Right ventricle myocardium superior (tissue), 1 donor: ENCODE results near the gene CASK. TPM values are rescaled to one million over a fixed set of nuclear protein-coding genes. Genes with fewer than 3 reads are reported as not detected.
"Not testable (repeated sequence)": the region's sequence is repeated elsewhere in the genome, so short reads cannot be mapped to it uniquely, and the experiment has no call there.

Experiments used
- ATAC-seq: fragments of 200-7000 bp; cut with Tn5 transposase; one replicate; pipeline ENCODE4 v1.9.1; 2020; ENCODE audit warnings: mild to moderate bottlenecking; ENCODE audit not compliant: poor library complexity
- DNase-seq: peaks from one replicate; pipeline ENCODE4 v3.0.0-alpha.2; 2020
- intact Hi-C: fragments of 100-400 bp; cut with DNase I; formaldehyde crosslinking; loops from one replicate; pipeline ENCODE4 v1.11.2; 2022
- total RNA-seq: library from RNA; stranded (reverse); fragmentation: NEBNext Ultra II Directional; extraction: Animal tissue kit (Norgen Biotek cat#: 25700); gene quantifications from one replicate; pipeline ENCODE4 v1.2.1, GENCODE V29; 2021
- donor health status: DM: no; HTN: yes; CAD: no; lungs with severe emphysema.

The CASK gene
- total RNA-seq, 1 donor from 2014 or later = 12.4 TPM

DNA sequence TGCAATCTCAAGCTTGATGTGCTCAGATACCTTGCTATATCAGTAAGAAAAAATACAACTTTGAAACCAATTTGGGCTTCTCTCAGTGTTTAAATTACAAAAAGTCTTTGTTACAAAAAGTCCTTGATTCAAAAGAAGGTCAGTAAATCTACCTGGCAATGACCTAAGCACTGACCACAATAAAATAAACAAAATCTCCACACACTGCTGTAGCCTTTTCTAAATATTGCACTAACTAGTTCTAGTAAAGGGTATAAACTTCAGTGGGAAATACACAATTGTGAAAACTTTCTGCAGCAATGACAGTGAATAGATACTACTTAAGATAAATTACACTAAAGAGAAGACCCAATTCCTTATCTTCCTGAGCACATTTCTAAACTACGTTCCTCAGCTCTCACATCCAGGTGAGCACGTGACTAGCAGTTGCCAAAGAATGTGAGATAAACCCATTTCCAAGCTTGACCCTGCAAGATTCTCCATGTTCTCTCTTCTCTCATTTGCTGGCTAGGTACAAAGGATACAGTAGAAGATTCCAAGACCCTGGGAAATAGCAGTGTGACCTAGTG is 316.0 kb downstream of the CASK start:
- no peak for ATAC-seq
- intact Hi-C loops = no loop called here

DNA sequence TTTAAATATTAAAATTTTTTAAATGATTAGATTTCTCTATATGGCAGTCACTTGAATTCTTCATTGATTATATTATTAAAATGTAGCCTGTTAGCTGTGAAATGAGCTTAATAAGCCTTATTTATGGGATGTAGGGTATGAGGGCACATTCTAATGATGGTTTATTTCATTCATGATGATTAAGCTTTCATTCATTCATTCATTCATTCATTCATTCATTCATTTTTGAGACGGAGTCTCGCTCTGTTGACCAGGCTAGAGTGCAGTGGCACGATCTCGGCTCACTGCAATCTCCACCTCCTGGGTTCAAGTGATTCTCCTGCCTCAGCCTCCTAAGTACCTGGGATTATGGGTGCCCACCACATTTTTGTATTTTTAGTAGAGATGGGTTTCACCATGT is 317.3 kb downstream of the CASK start:
- ATAC-seq, DNase-seq, intact Hi-C loops: not testable (repeated sequence)

More for the DNA sequence above, 316.0 kb downstream of the CASK start:
- DNase-seq = no peak

DNA sequence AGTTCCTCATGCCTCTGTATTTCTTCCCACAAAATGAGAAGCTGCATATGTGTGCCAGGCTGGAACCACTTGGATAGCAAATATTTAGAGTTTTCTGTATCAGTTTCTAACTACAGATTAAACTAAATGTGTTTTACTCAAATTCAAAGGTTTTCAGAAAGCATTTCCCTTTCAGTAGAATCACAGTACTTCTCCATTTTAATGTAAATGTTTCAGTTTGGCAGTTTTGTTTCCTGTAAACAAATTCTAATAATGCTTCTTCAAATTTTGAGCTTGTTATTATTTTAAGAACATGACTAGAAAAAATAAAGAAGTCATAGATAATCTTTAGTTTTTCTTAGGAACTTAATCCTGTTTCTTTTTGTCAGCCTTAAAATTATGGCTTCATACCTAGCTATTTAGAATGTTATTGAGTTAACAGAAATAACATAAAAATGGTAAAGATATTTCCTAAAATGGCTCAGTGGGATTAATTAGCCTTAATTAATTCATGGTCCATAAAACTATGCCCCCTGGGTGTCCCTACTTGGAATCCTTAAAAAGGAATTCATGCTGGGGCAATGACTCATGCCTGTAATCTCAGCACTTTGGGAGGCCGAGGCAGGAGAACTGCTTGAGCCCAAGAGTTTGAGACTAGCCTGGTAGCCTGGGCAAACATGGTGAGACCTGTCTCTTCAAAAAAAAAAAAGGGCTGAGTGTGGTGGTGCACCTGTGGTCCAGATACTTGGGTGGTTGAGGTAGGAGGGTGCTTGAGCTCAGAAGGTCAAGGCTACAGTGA is 318.4 kb downstream of the CASK start:
- ATAC-seq (no peak), DNase-seq (no peak)
- intact Hi-C loops = no loop called here

GRCh38 chrX:41604177-41604576 is 319.2 kb downstream of the CASK start:
- DNase-seq (no peak), ATAC-seq (no peak)
- intact Hi-C loops = no loop called here

- intact Hi-C loops = no loop called here
- no peak for DNase-seq
- no peak for ATAC-seq
These were observed 319.8 kb downstream of the CASK start for GRCh38 chrX:41603596-41603995.

GRCh38 chrX:41602816-41603345 is 320.5 kb downstream of the CASK start:
- no peak for DNase-seq
- no peak for ATAC-seq
- intact Hi-C loops = no loop called here

- intact Hi-C loops = no loop called here
- ATAC-seq = peak; percentile 25
- no peak for DNase-seq
These were observed 323.1 kb downstream of the CASK start for GRCh38 chrX:41600291-41600690.

DNA sequence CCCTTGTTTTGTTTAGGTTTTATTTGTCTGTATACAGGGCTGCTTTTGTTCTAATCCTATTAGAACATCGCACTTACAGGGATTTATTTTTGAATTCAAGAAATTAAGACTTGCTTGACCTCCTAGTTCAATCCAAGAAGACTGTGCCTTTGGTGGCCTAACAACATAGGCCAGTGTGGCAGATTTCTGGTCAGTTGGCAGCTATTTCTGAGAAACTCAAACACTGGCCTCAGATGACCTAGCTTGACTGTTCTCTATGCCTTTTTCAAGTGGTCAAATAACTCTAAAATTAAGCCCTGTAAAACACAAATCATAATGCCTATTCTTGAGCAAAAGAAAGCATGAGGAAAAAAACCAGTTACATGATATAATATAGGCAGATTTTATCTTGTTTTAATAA is 323.8 kb downstream of the CASK start:
- intact Hi-C loops = no loop called here
- DNase-seq = no peak
- peak; percentile 38 for ATAC-seq

GRCh38 chrX:41596596-41596995 is 326.8 kb downstream of the CASK start:
- intact Hi-C loops = no loop called here

GRCh38 chrX:41594634-41595033 is 328.7 kb downstream of the CASK start:
- intact Hi-C loops = no loop called here
- ATAC-seq (peak; percentile 34), DNase-seq (no peak)

More at GRCh38 chrX:41596596-41596995, 326.8 kb downstream of the CASK start:
- no peak for ATAC-seq
- DNase-seq = no peak

DNA sequence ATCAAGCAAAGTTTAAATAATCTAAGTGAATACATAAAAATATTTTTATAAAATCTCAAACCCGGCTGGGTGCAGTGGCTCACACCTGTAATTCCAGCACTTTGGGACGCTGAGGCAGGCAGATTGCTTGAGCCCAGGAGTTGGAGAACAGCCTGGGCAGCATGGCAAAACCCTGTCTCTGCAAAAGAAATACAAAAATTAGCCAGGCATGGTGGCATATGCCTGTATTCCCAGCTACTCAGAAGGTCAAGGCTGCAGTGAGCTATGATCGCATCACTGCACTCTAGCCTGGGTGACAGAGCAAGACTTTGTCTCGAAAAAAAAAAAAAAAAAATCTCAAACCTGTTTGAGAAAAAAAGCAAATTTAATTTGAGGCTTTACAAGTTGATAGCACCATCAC is 331.4 kb downstream of the CASK start:
- ATAC-seq (no peak), DNase-seq (no peak)
- intact Hi-C loops = no loop called here

- ATAC-seq (no peak), DNase-seq (no peak)
- intact Hi-C loops = no loop called here
These were observed 332.7 kb downstream of the CASK start for GRCh38 chrX:41590641-41591040.

DNA sequence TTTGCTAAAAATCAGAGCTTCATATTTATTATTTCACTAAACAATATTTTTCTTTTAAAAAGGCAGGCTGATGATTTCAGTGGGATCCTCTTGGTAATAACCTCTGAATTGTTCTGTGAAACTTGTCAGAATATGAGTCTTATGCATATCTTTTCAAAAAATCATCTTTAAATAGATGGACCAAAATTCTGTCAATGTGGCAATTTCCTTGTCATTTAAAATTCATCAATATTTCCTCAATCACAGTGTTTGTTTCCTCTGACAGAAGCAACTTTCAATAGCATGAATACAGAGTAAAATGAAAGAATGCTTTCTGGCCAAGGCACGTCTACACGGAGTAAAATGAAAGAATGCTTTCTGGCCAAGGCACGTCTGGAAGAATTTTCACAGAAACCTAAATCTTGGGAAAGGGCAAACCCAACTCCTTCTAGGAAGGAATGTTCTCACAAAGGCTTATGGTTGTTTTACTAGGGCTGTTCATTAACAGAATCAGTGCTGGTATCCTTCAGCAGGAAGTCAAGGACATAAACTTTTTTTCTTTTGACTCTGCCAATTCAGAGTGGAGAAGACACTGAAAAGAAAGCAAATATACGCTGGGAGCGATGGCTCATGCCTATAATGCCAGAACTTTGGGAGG is 333.6 kb downstream of the CASK start:
- ATAC-seq = no peak
- DNase-seq = no peak
- intact Hi-C loops = no loop called here

DNA sequence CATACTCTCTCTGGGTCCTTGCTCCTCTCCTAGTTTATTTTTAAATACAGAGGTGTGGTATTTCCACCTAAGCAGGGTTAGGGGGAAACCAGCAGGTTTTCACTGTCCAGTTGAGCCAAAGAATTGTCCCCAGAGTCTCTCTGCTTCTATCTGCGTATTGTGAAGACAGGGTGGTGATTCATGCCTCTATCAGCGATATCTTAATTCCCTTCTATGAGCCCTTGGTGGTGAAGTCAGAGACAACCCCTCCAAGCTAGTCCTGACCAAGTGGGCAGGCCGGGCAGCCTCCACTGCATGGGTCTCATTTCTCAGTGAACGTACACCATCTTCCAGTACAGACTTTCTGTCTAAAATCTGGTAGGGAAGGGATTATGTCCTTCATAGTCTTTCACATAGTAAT is 335.1 kb downstream of the CASK start:
- intact Hi-C loops = no loop called here
- no peak for DNase-seq
- no peak for ATAC-seq

DNA sequence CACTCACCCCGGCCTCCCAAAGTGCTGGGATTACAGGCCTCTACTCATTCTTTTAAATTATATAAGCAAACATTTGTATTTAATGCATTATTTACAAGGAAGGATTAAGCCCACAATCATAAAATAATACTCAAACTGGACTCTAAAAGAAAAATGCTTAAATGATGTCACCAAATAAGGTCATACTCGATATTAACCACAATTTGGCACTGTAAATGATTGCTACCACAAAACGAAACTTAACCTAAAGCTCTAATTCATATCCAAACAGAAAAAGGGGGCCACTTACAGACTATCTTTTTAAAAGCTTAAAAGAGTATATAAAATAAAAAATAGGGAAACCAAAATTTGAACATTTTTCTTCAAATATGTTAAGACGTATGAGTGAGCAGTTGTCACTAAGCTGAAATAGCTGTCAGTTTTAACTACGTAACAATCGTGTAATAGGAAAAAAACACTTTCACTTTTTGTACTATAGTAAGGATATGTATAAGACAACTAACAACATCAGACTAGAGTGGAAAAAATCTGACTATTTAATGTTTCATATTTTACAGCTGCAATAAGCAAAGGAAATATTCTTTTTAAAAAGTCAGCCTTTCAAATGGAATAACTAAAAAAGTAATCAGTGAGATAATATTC is 342.8 kb downstream of the CASK start:
- DNase-seq (no peak), ATAC-seq (no peak)
- intact Hi-C loops = no loop called here

- intact Hi-C loops = loop anchor here (10.0 kb wide), 1 partner anchor 191 kb away; no protein-coding TSS in a partner anchor
- ATAC-seq = no peak
- DNase-seq = no peak
These were observed 359.5 kb downstream of the CASK start for GRCh38 chrX:41563876-41564275.

DNA sequence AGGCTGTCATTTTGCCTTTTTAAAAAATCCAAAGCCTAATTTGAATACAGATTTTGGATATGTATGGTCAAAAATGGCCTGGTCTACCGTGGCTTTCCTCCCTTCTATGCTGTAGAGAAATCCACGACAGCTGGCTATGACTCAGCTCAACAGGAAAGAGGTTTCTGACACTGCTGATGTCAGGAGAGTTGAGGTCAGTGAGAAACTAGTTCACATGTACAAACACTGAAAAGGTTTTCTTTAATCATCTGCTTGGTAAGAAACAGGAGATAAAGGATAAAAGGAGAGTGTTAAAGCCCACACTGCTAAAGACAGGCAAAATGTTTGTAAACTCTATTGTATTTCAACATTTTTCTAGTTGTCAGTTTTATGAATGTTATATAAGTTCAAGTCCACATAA is 362.3 kb downstream of the CASK start:
- intact Hi-C loops = loop anchor here (10.0 kb wide), 1 partner anchor 194 kb away; no protein-coding TSS in a partner anchor
- no peak for ATAC-seq
- DNase-seq = no peak

DNA sequence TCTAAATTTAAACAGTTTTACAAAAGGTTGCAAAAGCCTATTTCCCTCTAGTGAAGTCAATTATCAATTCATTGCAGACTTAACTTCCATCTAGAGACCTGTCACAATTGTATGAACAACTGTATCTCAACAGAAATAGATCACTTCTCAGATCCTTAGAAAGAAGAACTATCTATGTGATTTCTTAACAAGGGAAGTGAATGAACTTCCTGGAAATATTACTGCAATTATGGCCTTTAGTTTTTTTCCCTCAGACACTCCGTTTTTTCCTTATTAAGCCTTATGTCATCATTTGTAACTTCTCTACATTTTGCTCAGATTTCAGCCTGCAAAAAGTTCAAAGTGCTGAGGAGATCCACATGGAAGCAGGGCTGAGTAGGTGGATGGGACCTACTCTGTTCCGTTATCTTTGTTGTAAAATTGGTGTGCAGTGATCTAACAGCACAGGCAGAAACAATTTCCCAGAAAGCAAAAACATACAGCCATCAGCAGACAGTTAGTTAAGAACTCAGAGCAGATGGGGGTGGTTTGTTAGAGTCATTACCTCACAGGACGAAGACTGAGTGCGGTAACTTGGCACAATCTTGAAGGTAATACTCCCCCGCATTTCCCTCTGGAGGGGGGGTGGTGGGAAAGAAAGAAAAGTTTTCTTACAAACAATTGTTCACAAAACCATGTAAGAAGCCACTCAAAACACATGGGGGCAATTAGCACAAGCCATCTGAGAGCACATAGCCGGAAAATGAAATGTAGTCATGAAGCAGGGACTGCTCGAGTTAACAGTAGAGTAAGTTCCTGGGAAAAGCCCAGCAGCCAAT is 363.9 kb downstream of the CASK start:
- ATAC-seq (peak; percentile 45), DNase-seq (no peak)
- intact Hi-C loops = loop anchor here (10.0 kb wide), 1 partner anchor 195 kb away; no protein-coding TSS in a partner anchor
